Osteoblast (primary cell): ENCODE measurements around the gene POC1B. TPM values are rescaled to one million over a fixed set of nuclear protein-coding genes. Genes with fewer than 3 reads are reported as not detected.
"Not testable (repeated sequence)": the region's sequence is repeated elsewhere in the genome, so short reads cannot be mapped to it uniquely, and the experiment has no call there.

Source experiments
- DNase-seq: peaks from one replicate; pipeline ENCODE4 v3.0.0; 2011; ENCODE audit warnings: low spot score, mixed read lengths; ENCODE audit not compliant: insufficient read length; ENCODE audit errors: missing footprints
- H2AFZ ChIP-seq: 2 replicates; pipeline ENCODE4 v1.6.0; 2011; ENCODE audit warnings: mild to moderate bottlenecking, low read length
- H3K27ac ChIP-seq: 2 replicates; pipeline ENCODE4 v1.5.1; 2011; ENCODE audit warnings: mild to moderate bottlenecking, low read depth, low read length, moderate library complexity
- H3K27me3 ChIP-seq: 2 replicates; pipeline ENCODE4 v1.6.0; 2012; ENCODE audit warnings: mild to moderate bottlenecking, control low read depth, inconsistent platforms, low read length, moderate library complexity; ENCODE audit not compliant: insufficient read depth
- H3K36me3 ChIP-seq: 2 replicates; pipeline ENCODE4 v1.5.1; 2011; ENCODE audit warnings: mild to moderate bottlenecking, low read length, control low read depth, moderate library complexity; ENCODE audit not compliant: insufficient read depth
- H3K4me1 ChIP-seq: 2 replicates; pipeline ENCODE4 v1.5.1; 2011; ENCODE audit warnings: mild to moderate bottlenecking, low read length, control low read depth, moderate library complexity; ENCODE audit not compliant: insufficient read depth
- H3K4me2 ChIP-seq: 2 replicates; pipeline ENCODE4 v1.6.0; 2011; ENCODE audit warnings: mild to moderate bottlenecking, low read length; ENCODE audit not compliant: insufficient read depth
- H3K4me3 ChIP-seq: fragments of 200-600 bp; sonication (generic); 3 replicates; pipeline ENCODE4 v1.5.1; 2012; ENCODE audit warnings: mild to moderate bottlenecking, low read length, inconsistent platforms; ENCODE audit not compliant: insufficient read depth
- H3K79me2 ChIP-seq: 2 replicates; pipeline ENCODE4 v1.6.0; 2012; ENCODE audit warnings: mild to moderate bottlenecking, low read length, control low read depth, inconsistent platforms; ENCODE audit not compliant: insufficient read depth
- H3K9me3 ChIP-seq: 2 replicates; pipeline ENCODE4 v1.5.1; 2011; ENCODE audit warnings: low read depth, low read length, control low read depth
- H4K20me1 ChIP-seq: 2 replicates; pipeline ENCODE4 v1.6.0; 2012; ENCODE audit warnings: mild to moderate bottlenecking, low read length, control low read depth; ENCODE audit not compliant: insufficient read depth
- CTCF ChIP-seq: IDR thresholded peaks from 2 replicates; pipeline ENCODE4 v1.5.1; 2011; ENCODE audit warnings: mild to moderate bottlenecking, low read depth, low read length, moderate library complexity; ENCODE audit errors: extremely low read depth
- total RNA-seq: library from RNA; depleted of rRNA; stranded (reverse); fragments of >200 nt; gene quantifications from 2 replicates; pipeline ENCODE4 v1.2.3, GENCODE V29; 2012

Gene POC1B
- total RNA-seq, 1 donor, result 10.9 TPM

- DNase-seq, result no peak
Observed at GRCh38 chr12:89468017-89468416, 57.8 kb downstream of the POC1B start.

GRCh38 chr12:89464974-89465592 lies 60.8 kb downstream of the POC1B start:
- Histone ChIP-seq H3K4me2 (no peak overlapping the region), H3K9me3 (no peaks in the 10 kb centered on the region), H3K36me3 (no peaks in the 10 kb centered on the region), H3K27ac (no peak overlapping the region), H3K27me3 (no peaks in the 10 kb centered on the region), H3K4me3 (no peak overlapping the region), H3K4me1 (peaks cover 17% of the 10 kb centered on the region), H4K20me1 (no peaks in the 10 kb centered on the region), H2AFZ (no peak overlapping the region), H3K79me2 (no peaks in the 10 kb centered on the region)
- no peak for TF ChIP-seq CTCF
- no peak for DNase-seq

More at GRCh38 chr12:89468017-89468416, 57.8 kb downstream of the POC1B start:
- H3K9me3 ChIP-seq, result no peaks in the 10 kb centered on the region
- no peak overlapping the region for H3K4me3 ChIP-seq
- no peaks in the 10 kb centered on the region for H3K27me3 ChIP-seq
- peaks cover 16% of the 10 kb centered on the region for H3K4me1 ChIP-seq
- H3K36me3 ChIP-seq, result no peaks in the 10 kb centered on the region
- no peaks in the 10 kb centered on the region for H4K20me1 ChIP-seq
- H3K79me2 ChIP-seq, result no peaks in the 10 kb centered on the region
- H3K27ac ChIP-seq, result no peak overlapping the region
- H3K4me2 ChIP-seq, result no peak overlapping the region
- no peak for TF ChIP-seq CTCF
- no peak overlapping the region for H2AFZ ChIP-seq

GRCh38 chr12:89461649-89462612 lies 63.9 kb downstream of the POC1B start:
- TF ChIP-seq CTCF, result peak; percentile 53
- Histone ChIP-seq H3K79me2 (no peaks in the 10 kb centered on the region), H4K20me1 (no peaks in the 10 kb centered on the region), H2AFZ (peak overlapping the region; percentile 73), H3K27ac (peak overlapping the region; percentile 84), H3K9me3 (no peaks in the 10 kb centered on the region), H3K4me3 (peak overlapping the region; percentile 48), H3K27me3 (no peaks in the 10 kb centered on the region), H3K4me2 (peak overlapping the region; percentile 80), H3K36me3 (no peaks in the 10 kb centered on the region), H3K4me1 (peaks cover 9% of the 10 kb centered on the region)
- peak; percentile 81 for DNase-seq

- DNase-seq, result no peak
- Histone ChIP-seq H2AFZ (peak overlapping the region; percentile 73), H3K9me3 (no peaks in the 10 kb centered on the region), H4K20me1 (no peaks in the 10 kb centered on the region), H3K79me2 (no peaks in the 10 kb centered on the region), H3K4me3 (peak overlapping the region; percentile 48), H3K27me3 (no peaks in the 10 kb centered on the region), H3K4me1 (peaks cover 9% of the 10 kb centered on the region), H3K4me2 (peak overlapping the region; percentile 80), H3K27ac (peak overlapping the region; percentile 84), H3K36me3 (no peaks in the 10 kb centered on the region)
- no peak for TF ChIP-seq CTCF
Observed at GRCh38 chr12:89461190-89461589, 64.7 kb downstream of the POC1B start.

- not testable (repeated sequence) for H3K4me2 ChIP-seq
Observed at GRCh38 chr12:89459279-89459678, 66.6 kb downstream of the POC1B start.

More at GRCh38 chr12:89459279-89459678, 66.6 kb downstream of the POC1B start:
- H3K27ac ChIP-seq, H3K9me3 ChIP-seq, H3K36me3 ChIP-seq, H4K20me1 ChIP-seq, H3K4me3 ChIP-seq, H3K79me2 ChIP-seq, H3K27me3 ChIP-seq, H2AFZ ChIP-seq, DNase-seq: not testable (repeated sequence)
- H3K4me1 ChIP-seq, result peaks cover 12% of the 10 kb centered on the region
